ENCODE results near the gene MYDGF. TPM values are rescaled to one million over a fixed set of nuclear protein-coding genes. Genes with fewer than 3 reads are reported as not detected.
A peak's percentile ranks its signal among the peaks of the same experiment; 100 is the strongest.

MYDGF gene
- total and polyA plus RNA-seq, 9 of the 15 experiments (the other 6 are each of a cell fraction or from before 2014, with no cell fraction given) = 4.2 to 141 (median 82.1) TPM

DNA sequence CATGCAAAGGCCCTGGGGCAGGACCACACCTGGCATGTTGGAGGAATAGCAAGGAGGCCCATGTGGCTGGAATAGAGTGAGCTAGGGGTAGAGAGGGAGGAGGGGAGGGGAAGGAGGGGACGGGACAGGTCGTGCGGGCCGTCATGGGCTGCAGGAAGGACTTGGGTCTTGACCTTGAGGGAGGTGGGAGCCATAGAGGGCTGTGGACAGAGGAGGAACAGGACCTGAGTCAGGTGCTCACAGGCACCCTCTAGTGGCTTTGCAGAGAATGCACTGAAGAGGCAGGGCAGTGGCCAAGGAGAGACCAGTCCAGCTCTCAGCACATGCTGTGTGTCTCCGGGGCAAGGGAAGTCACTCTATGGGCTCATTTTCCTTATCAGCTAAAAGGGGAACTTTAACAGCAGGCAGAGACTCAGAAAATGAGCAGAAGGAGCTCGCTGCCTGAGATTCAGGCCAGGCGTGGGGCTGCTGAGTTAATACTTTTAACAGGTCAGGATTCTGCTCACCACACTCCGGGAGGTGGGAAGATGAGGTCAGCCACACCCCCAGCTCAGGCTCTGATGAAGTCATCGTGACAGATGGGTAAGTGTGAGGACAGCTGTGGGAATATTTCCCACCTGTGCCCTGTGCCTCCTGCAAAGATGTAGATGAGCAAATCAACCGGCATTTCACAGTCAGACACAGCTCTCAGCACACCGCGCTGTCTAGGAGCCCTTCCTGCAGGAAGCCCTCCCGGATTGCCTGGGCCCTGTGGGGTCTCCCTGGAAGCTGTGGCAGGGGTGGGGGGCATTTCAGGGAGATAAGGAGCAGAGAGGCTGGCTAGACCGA lies 36.8 kb downstream of the MYDGF start (continued):
- 0 out of 2 replicates have a peak, but pooled peaks have one; percentile 36 for TF ChIP-seq ZNF740 (CRISPR knock-in tag; IDR thresholded peaks at IDR 0.05)
- no peak; a peak in 1 of 4 replicates for TF ChIP-seq ZNF740 (tag; IDR thresholded peaks at IDR 0.05)
- TF ChIP-seq SRSF1 (IDR thresholded peaks at IDR 0.05; ENCODE audit: low read depth, low read length) = no peak
- peak; percentile 99 for TF ChIP-seq HDGF (IDR thresholded peaks at IDR 0.05)
- TF ChIP-seq XRCC5 (IDR thresholded peaks at IDR 0.05; ENCODE audit: low read depth, low read length) = peak; percentile 96
- TF ChIP-seq, protein P1, sequence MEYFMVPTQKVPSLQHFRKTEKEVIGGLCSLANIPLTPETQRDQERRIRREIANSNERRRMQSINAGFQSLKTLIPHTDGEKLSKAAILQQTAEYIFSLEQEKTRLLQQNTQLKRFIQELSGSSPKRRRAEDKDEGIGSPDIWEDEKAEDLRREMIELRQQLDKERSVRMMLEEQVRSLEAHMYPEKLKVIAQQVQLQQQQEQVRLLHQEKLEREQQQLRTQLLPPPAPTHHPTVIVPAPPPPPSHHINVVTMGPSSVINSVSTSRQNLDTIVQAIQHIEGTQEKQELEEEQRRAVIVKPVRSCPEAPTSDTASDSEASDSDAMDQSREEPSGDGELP (CRISPR knock-in tag; IDR thresholded peaks at IDR 0.05; ENCODE audit: borderline replicate concordance) = peak; percentile 75
- TF ChIP-seq ZFPM2 (CRISPR knock-in tag; IDR thresholded peaks at IDR 0.05) = no peak
- no peak for TF ChIP-seq ZNF398 (CRISPR knock-in tag; IDR thresholded peaks at IDR 0.05)
- TF ChIP-seq HLTF (IDR thresholded peaks at IDR 0.05) = peak; percentile 67; the same call in 1 of the 2 replicates
- TF ChIP-seq CBX8 (IDR thresholded peaks at IDR 0.05; ENCODE audit: borderline replicate concordance, extremely low read depth, low read depth, low read length, poor library complexity, severe bottlenecking) = no peak
- TF ChIP-seq HDAC2 (IDR thresholded peaks at IDR 0.05) = peak; percentile 98
- TF ChIP-seq, protein P2, sequence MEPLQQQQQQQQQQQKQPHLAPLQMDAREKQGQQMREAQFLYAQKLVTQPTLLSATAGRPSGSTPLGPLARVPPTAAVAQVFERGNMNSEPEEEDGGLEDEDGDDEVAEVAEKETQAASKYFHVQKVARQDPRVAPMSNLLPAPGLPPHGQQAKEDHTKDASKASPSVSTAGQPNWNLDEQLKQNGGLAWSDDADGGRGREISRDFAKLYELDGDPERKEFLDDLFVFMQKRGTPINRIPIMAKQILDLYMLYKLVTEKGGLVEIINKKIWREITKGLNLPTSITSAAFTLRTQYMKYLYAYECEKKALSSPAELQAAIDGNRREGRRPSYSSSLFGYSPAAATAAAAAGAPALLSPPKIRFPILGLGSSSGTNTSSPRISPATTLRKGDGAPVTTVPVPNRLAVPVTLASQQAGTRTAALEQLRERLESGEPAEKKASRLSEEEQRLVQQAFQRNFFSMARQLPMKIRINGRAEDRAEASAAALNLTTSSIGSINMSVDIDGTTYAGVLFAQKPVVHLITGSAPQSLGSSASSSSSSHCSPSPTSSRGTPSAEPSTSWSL (CRISPR knock-in tag; IDR thresholded peaks at IDR 0.05; ENCODE audit: borderline replicate concordance) = no peak
- peak; percentile 59; the same call in 1 of the 2 replicates for TF ChIP-seq SPI1 (IDR thresholded peaks at IDR 0.05; ENCODE audit: borderline replicate concordance, low read depth, low read length)
- TF ChIP-seq MEF2A (IDR thresholded peaks at IDR 0.05; ENCODE audit: control insufficient read depth, low read depth, low read length) = no peak
- TF ChIP-seq SRSF7 (optimal IDR thresholded peaks at IDR 0.05; ENCODE audit: low read depth, low read length) = no peak
- TF ChIP-seq MAZ (CRISPR knock-in tag; conservative IDR thresholded peaks at IDR 0.05 in 1 of 2, IDR thresholded peaks at IDR 0.05 in 1 of 2) = peak in 1 of 2 experiments; percentile 65; a peak in 2 of 4 replicates
- peak; percentile 54; the same call in 1 of the 2 replicates for TF ChIP-seq KLF16 (IDR thresholded peaks at IDR 0.05)
- TF ChIP-seq TAF9B (IDR thresholded peaks at IDR 0.05; ENCODE audit: partially characterized antibody) = no peak
- peak in 1 of 2 experiments; percentile 31; a peak in 1 of 4 replicates for TF ChIP-seq TBL1XR1 (IDR thresholded peaks at IDR 0.05; ENCODE audit: low read length in 2 of 2)
- no peak for TF ChIP-seq SMAD3 (CRISPR knock-in tag; conservative IDR thresholded peaks at IDR 0.05)
- peak; percentile 86; the same call in 1 of the 2 replicates for TF ChIP-seq NBN (IDR thresholded peaks at IDR 0.05; ENCODE audit: low read depth)
- peak; percentile 55 for TF ChIP-seq NFIC (IDR thresholded peaks at IDR 0.05)
- peak; percentile 62 for TF ChIP-seq ETV1 (tag; conservative IDR thresholded peaks at IDR 0.05; ENCODE audit: low read depth)

All from K562 (cell line).